GM19035 (cell line): Measurements from ENCODE around the gene SUSD4.

Experiments
- ATAC-seq: cut with Tn5 transposase; IDR thresholded peaks from one replicate; pipeline ENCODE4 v1.9.1; 2021; ENCODE audit not compliant: unreplicated experiment

SUSD4 gene

DNA sequence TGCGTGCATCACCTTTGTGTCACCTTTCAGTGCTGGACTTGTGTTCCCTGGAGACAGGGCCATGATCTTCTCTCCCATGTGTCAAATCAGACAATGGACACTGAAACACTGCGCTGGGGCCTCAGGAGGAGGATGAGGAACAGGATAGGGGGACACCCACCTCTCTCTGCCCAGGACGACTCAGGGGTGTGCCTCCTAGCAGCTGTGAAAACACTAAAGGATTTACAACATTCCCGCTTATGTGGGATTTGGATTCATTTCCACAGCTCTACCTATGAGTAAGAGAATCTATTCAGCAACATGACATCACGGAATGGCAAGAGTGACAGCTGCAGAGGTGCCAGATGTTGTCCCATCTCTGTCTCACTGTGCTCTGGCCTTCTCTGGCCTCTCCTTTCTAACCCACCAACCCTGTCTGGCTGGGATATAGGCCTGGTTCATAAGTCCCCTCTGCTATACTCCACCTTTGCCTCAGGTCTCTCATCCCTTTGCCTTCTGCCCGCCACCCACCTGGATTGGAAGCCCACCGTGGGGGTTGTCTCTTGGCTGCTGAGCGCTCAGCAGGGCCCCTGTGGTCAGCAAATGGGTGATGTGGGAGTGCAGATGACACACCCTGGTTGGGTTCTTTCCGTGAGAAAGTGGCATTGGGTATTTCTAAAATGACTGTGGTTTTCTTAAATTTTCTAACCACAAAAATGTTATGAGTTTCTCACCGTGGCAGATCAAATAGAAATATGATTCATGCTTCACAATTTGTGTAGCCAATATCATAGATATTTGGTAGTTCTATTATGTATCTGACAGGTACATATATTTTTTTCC is 173.9 kb downstream of the SUSD4 start:
- ATAC-seq = peak; percentile 74

DNA sequence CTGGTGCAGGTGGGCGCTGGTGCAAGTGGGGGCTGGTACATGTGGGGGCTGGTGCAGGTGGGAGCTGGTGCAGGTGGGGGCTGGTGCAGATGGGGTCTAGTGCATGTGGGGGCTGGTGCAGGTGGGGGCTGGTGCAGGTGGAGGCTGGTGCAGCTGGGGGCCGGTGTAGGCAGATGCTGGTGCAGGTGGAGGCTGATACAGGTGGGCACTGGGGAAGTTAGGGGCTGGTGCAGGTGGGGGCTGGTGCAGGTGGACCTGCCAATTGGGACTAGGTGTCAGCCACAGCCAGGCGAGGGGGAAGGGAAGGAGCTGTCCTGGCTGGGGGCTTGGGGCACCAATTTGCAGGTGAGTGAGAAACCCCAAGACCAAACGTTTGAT is 174.5 kb downstream of the SUSD4 start:
- ATAC-seq = no peak

DNA sequence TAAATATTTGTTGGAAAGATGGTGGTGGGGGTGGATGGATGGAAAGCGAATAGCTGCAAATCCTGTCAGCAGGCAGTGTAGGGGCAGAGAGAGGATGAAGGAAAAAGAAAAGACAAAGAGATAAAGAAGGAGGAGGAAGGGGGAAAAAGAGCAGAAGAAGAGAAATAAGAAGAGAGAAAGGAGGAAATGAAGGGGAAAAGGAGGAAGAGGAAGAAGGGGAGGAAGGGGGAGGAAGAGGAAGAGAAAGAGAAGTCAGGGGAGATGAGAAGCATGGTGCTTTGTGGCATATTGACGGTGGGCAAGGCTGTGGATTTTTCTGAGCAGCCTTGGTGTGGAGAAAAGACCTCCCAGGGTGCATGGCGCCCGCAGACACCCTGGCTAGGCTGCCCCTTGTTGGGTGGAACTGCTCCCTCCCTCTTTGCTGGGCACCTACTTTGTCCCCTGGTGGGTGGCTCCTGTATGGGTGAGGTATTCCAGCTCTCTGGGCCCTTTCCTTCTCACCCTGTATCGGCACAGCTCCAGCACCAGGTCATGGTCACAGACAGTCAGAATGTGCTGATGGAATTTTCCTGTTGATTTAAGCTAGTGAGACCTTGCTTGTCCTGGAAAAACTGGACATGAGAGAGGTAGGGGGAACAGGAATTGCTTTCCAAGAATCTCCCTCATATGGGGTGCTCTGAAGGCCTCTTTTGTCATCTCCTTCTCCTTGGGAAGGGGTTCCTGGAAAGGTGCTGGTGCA is 175.2 kb downstream of the SUSD4 start:
- ATAC-seq = no peak

DNA sequence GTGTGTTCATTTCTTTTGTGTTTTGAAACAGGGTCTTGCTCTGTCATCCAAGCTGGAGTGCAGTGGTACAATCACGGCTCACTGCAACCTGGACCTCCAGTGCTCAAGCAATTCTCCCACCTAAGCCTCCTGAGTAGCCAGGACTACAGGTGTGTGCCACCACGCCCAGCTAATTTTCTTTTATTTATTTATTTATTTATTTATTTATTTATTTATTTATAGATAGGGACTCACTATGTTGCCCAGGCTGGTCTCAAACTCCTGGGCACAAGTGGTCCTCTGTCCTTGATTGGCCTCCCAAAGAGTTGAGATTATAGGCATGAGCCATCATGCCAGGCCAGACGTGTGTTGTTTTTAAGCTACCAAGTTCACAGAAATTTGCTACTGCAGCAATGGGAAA is 177.2 kb downstream of the SUSD4 start:
- no peak for ATAC-seq

DNA sequence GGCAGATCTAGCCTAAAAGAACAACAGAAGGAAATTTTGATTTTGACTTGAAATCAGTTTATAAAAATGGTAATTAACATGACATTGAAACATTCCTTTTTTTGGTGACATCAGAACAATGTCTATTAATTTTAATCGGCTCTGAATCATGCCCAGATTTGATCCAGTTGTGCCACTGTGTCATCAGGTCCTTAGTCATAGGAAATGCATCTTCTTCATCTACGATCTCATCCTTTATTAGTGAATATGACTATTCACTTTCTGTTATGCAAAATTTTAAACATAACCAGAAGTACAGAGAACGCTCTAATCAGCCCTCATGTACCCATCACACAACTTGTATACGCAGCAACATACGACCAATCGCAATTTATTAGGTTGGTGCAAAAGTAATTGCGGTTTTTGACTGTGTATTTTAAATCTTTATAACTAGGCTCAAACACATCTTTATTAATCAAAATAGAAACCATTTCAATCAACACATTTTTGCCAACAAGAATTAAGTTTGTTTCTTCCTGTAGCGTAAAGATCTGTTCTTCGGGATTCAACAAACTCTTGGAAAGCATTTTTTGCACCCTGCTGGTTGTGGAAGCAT is 180.6 kb downstream of the SUSD4 start:
- no peak for ATAC-seq

DNA sequence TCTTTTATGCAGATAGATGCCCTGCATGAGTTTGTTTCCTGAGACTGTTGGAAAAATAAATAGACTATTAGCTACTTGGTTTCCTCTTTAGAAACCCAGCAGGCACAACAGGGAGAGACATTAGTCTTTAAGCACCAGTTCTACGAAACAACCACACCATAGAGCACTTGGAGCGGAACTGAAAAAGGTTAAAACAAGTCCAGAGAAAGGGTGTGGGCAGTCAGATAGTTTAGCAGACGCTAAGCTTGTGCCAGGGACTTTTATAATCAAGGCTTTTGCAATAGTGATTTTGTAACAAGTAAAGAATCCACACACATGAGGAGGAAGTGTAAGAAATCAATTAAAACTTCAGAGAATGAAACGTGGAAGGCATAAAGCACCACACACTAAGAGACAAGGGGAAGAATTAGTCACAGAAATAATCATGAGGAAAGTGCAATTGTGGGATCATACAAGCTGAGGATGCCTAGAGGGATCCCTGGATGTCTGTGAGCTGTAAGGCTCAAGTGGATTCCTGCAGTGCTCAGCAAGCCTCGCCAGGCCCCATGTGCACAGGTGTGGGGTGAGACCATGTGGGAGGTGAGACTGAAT is 183.2 kb downstream of the SUSD4 start:
- no peak for ATAC-seq

DNA sequence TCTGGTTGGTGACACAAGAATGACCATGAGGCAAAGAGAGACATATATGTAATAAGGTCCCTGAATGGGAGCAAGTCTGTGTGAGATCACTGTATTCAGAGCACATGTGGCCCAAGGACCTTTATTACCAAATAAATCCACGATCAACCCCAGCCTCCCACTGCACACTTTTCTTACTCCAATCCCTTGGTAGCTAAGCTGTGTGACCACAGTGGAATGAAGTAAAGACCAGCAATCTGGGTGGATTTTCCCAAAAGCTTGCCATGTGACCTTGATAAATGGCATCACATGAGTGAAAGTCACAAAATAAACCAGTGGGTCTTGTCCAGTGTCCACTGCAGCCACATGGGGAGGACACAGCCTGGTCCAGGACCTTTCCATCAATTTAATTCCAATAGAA is 184.2 kb downstream of the SUSD4 start:
- no peak for ATAC-seq

DNA sequence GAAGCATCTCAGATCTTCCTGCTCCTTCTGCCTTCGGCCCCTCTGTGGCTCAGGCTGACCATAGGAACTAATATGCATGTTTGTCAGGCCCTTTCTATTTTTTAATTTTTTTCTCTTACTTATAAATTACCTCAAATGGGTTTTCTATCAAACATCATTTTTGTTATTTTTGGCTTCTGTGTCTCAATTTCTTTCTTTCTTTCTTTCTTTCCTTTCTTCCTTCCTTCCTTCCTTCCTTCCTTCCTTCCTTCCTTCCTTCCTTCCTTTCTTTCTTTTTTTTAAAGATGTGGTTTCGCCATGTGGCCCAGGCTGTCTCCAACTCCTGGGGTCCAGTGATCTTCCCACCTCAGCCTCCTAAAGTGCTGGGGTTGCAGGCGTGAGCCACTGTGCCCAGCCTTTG is 184.7 kb downstream of the SUSD4 start:
- ATAC-seq = no peak

DNA sequence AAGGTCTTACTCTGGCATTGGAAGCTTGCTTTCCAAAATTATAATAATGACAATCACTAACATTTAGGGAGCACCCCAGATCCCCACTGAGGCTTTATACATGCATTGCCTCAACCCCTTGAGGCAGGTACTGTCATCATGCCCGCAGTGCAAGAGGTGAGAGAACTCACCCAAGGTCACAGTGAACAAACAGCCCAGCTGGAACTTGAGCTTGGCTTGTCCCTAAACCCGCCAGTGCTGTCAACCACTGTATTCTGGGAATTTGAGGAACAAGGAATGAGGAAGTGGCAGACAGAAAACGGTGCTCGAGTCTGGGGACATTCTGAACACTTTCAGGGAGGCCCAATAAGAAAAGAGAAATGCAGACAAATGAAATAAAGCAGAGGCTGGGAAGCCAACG is 186.3 kb downstream of the SUSD4 start:
- no peak for ATAC-seq

DNA sequence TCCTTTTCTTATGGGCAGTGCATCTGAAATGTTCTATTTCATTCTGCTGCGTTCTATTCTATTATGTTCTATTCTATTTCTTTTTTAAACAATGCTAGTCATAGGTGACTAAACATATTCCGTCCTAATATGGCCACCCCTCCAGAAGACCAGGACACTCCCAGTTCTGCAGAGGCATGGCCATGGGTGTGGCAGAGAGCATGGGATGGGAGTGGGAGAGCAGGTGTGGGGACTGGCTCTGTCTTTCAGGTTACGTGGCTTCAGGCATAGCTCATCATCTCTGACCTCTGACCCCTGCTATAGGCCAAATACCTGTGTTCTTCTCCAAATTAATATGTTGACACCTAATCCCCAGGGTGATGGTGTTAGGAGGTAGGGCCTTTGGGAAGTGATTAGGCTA is 187.5 kb downstream of the SUSD4 start:
- ATAC-seq = no peak

DNA sequence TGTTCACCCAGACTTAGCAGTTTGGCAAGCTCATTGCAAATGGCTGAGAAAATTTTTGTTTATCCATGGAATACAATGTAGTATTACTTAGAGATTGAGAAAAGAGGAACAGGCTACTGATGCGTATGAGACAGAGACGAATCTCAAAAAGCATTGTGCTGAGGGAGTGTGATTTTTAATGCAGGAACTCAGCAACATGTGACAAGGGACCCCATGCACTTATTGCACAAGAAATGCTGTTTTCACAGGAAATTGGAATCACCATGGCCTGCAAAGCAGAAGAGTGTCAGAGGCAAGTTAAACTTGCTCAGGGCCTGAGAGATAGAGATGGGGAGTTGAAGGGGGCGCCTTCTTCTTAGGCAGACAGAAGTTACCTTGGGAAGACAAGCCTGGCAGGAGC is 188.3 kb downstream of the SUSD4 start:
- ATAC-seq = no peak

DNA sequence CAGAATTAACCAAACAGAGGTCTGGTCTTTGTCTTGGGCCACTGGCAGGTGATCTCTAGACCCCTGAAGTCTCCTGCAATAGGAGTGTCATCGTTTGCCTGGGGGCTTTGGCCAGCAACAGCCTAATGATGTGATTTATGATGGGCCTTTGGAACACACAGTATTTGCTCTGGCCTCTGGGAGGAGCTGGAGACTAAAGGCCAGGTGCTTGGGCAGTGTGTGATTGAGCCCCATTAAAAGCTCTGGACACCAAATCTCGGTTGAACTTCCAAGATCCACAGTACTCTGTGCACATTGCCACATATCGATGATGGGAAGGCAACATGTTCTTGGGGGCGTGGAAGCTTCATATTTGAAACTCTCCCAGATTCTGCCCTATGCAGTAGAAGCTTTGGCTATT is 188.9 kb downstream of the SUSD4 start:
- ATAC-seq = no peak
